HepG2 (cell line): Measurements from ENCODE around the gene NUDT8. TPM values are rescaled to one million over a fixed set of nuclear protein-coding genes. Genes with fewer than 3 reads are reported as not detected.
"Not testable (repeated sequence)": the region's sequence is repeated elsewhere in the genome, so short reads cannot be mapped to it uniquely, and the experiment has no call there.

Experiments
- ATAC-seq: fragments of 200-7000 bp; cut with Tn5 transposase; 3 replicates; pipeline ENCODE4 v1.9.1; 2020; ENCODE audit warnings: mild to moderate bottlenecking, moderate library complexity
- BruUV-seq: library from RNA; stranded (reverse); fragments of 400-500 nt; replicated peaks from 2 replicates; lab custom pipeline; 2021; lab: Mats Ljungman, UMichigan
- CTCF ChIA-PET: fragments of 300-600 bp; formaldehyde crosslinking; extraction: SDS; loops from one replicate; lab custom pipeline; 2021; ENCODE audit warnings: low total read pairs, inconsistent platforms, low intra/inter-chr PET ratio; lab: Yijun Ruan, JAX
- POLR2A ChIA-PET: fragments of 350-600 bp; sonication (Branson Sonifier 250); formaldehyde crosslinking; loops from one replicate; lab custom pipeline; 2020; ENCODE audit warnings: antibody characterized with exemption, inconsistent platforms; lab: Yijun Ruan, JAX
- DNase-seq: peaks from one replicate; pipeline ENCODE4 v3.0.0-alpha.2; 2015; ENCODE audit warnings: low spot score
- FAIRE-seq: peaks from 3 replicates; lab custom pipeline; 2011; peaks lifted over from hg19 to GRCh38; lab: Jason Lieb, UNC
- H2AFZ ChIP-seq: one replicate; pipeline ENCODE4 v1.6.1; 2011; ENCODE audit warnings: low read length, inconsistent platforms
- H3K27ac ChIP-seq: fragments of 300-600 bp; 3 replicates; pipeline ENCODE4 v1.8.0; 2011; ENCODE audit warnings: mixed run types, mild to moderate bottlenecking, mixed read lengths, low read length, inconsistent platforms; ENCODE audit not compliant: insufficient read depth; ENCODE audit errors: extremely low read length
- H3K27me3 ChIP-seq, 2 experiments: fragments of 200-600 bp in 1 of 2; 2 replicates in 1 of 2; 3 replicates in 1 of 2; pipeline versions ENCODE4 v1.6.0 to v1.8.0; 2011; ENCODE audit warnings: low read length in 2 of 2, mild to moderate bottlenecking in 2 of 2, moderate library complexity in 2 of 2, inconsistent platforms in 1 of 2; ENCODE audit not compliant: insufficient read depth in 2 of 2, control insufficient read depth in 1 of 2
- H3K36me3 ChIP-seq, 2 experiments: fragments of 200-600 bp in 1 of 2; replicated peaks in 1 of 2; 2 replicates in 1 of 2; 3 replicates in 1 of 2; pipeline versions ENCODE4 v1.5.1 to v1.8.0; 2011; ENCODE audit warnings: low read length in 2 of 2, inconsistent platforms in 1 of 2; ENCODE audit not compliant: insufficient read depth in 2 of 2, control insufficient read depth in 1 of 2
- H3K4me1 ChIP-seq: 2 replicates; pipeline ENCODE4 v1.5.1; 2012; ENCODE audit warnings: low read length, inconsistent platforms; ENCODE audit not compliant: insufficient read depth
- H3K4me2 ChIP-seq: 2 replicates; pipeline ENCODE4 v1.6.0; 2011; ENCODE audit warnings: low read depth, low read length, inconsistent platforms
- H3K4me3 ChIP-seq, 3 experiments: fragments of 200-600 bp in 1 of 3; sonication (generic), shearing (Covaris generic) in 1 of 3; replicated peaks in 1 of 3; 2 replicates each; pipeline ENCODE4 v1.5.1; 2011 to 2016; ENCODE audit warnings: low read length in 3 of 3, inconsistent platforms in 2 of 3, low read depth in 2 of 3, mild to moderate bottlenecking in 2 of 3, control low read depth in 1 of 3, mixed read lengths in 1 of 3; ENCODE audit not compliant: insufficient read depth in 1 of 3
- H3K79me2 ChIP-seq: one replicate; pipeline ENCODE4 v1.6.1; 2011; ENCODE audit warnings: low read length, inconsistent platforms; ENCODE audit not compliant: insufficient read depth
- H3K9ac ChIP-seq: 2 replicates; pipeline ENCODE4 v1.6.0; 2011; ENCODE audit warnings: mild to moderate bottlenecking, low read depth, low read length, inconsistent platforms; ENCODE audit not compliant: insufficient read depth
- H3K9me3 ChIP-seq: 2 replicates; pipeline ENCODE4 v1.5.1; 2012; ENCODE audit warnings: mild to moderate bottlenecking, low read length
- H4K20me1 ChIP-seq: 2 replicates; pipeline ENCODE4 v1.6.0; 2011; ENCODE audit warnings: inconsistent platforms, mild to moderate bottlenecking, low read length, moderate library complexity; ENCODE audit not compliant: insufficient read depth
- ELF4 ChIP-seq: sonication (generic); formaldehyde crosslinking; IDR thresholded peaks from 2 replicates; pipeline ENCODE4 v1.5.0; 2020; ENCODE audit warnings: missing genetic modification reagents, mild to moderate bottlenecking, moderate library complexity, borderline replicate concordance
- GATAD1 ChIP-seq: IDR thresholded peaks from 2 replicates; pipeline ENCODE4 v1.6.1; 2016; ENCODE audit warnings: missing genetic modification reagents, missing compliant biosample characterization
- PRPF4 ChIP-seq: fragments of 200-400 bp; formaldehyde crosslinking; IDR thresholded peaks from 2 replicates; pipeline ENCODE4 v1.6.1; 2016; ENCODE audit warnings: low read length, low read depth; ENCODE audit not compliant: poor library complexity, severe bottlenecking
- SALL1 ChIP-seq: sonication (generic); formaldehyde crosslinking; IDR thresholded peaks from 2 replicates; pipeline ENCODE4 v1.8.0; 2022; ENCODE audit warnings: mild to moderate bottlenecking, missing genetic modification reagents
- ZNF496 ChIP-seq: sonication (generic); formaldehyde crosslinking; IDR thresholded peaks from 2 replicates; pipeline ENCODE4 v1.8.1; 2023; ENCODE audit warnings: mild to moderate bottlenecking, moderate library complexity, missing genetic modification reagents; ENCODE audit not compliant: insufficient replicate concordance
- ZNF780A ChIP-seq: sonication (generic); formaldehyde crosslinking; IDR thresholded peaks from 2 replicates; pipeline ENCODE4 v1.8.0; 2022; ENCODE audit warnings: mild to moderate bottlenecking, missing genetic modification reagents, moderate library complexity
- WGBS: methylation state at CpG from one replicate; pipeline ENCODE4 v1.1.6; 2017; ENCODE audit warnings: low lambda C conversion rate; 5-methylcytosine and 5-hydroxymethylcytosine counted together
- in situ Hi-C: cut with HindIII; loops from 2 replicates; pipeline ENCODE4 v1.10.0; 2017; ENCODE audit warnings: low pct_unique_long_range_greater_than_20kb; ENCODE audit not compliant: extremely low pct_ligation_motif_present
- intact Hi-C: fragments of 100-400 bp; cut with micrococcal nuclease; formaldehyde crosslinking; loops from one replicate; pipeline ENCODE4 v1.10.0; 2022; ENCODE audit not compliant: unreplicated experiment
- polyA plus RNA-seq, 8 experiments: library from polyadenylated mRNA; depleted of rRNA in 3 of 8; stranded (reverse) in 7 of 8; unstranded in 1 of 8; fragments of >200 nt; fragmentation: Illumina TruSeq in 4 of 8; extraction: Trizol in 4 of 8; gene quantifications; 2 replicates each; pipeline versions ENCODE4 v1.2.1 to v1.2.3, GENCODE V29; 2011 to 2016; ENCODE audit warnings: low read depth in 4 of 8, missing spikeins in 1 of 8, mixed read lengths in 1 of 8; ENCODE audit not compliant: insufficient read depth in 1 of 8
- total RNA-seq, 5 experiments: library from RNA; depleted of rRNA; stranded (reverse); fragments of >200 nt; fragmentation: Illumina TruSeq; extraction: Trizol; gene quantifications; 2 replicates each; pipeline ENCODE4 v1.2.3, GENCODE V29; 2016; ENCODE audit warnings: low read depth in 1 of 5
- TF ChIP-seq, protein P1 (sequence below): IDR thresholded peaks from 2 replicates; pipeline ENCODE4 v1.6.1; 2016; ENCODE audit warnings: low read depth, control low read depth

NUDT8 gene
- total and polyA plus RNA-seq, 2 of the 13 experiments (the other 11 are each of a cell fraction or from before 2014, with no cell fraction given), result 6.7 to 25.8 TPM

GRCh38 chr11:67638535-67639437 lies 9.0 kb upstream of the NUDT8 start (continued):
- TF ChIP-seq, protein P1, sequence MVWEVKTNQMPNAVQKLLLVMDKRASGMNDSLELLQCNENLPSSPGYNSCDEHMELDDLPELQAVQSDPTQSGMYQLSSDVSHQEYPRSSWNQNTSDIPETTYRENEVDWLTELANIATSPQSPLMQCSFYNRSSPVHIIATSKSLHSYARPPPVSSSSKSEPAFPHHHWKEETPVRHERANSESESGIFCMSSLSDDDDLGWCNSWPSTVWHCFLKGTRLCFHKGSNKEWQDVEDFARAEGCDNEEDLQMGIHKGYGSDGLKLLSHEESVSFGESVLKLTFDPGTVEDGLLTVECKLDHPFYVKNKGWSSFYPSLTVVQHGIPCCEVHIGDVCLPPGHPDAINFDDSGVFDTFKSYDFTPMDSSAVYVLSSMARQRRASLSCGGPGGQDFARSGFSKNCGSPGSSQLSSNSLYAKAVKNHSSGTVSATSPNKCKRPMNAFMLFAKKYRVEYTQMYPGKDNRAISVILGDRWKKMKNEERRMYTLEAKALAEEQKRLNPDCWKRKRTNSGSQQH (CRISPR knock-in tag), result no peak
- TF ChIP-seq GATAD1 (CRISPR knock-in tag), result no peak
- no peak for TF ChIP-seq ZNF780A (CRISPR knock-in tag)
- TF ChIP-seq ELF4 (CRISPR knock-in tag), result no peak
- no peak for TF ChIP-seq PRPF4
- TF ChIP-seq SALL1 (CRISPR knock-in tag), result no peak
- TF ChIP-seq ZNF496, result no peak

GRCh38 chr11:67637441-67637840 lies 7.7 kb upstream of the NUDT8 start:
- H2AFZ ChIP-seq, intact Hi-C loops, in situ Hi-C loops, H3K9ac ChIP-seq, H3K27me3 ChIP-seq, ATAC-seq, POLR2A ChIA-PET, H3K9me3 ChIP-seq, H3K27ac ChIP-seq, DNase-seq, H3K4me3 ChIP-seq, FAIRE-seq, H4K20me1 ChIP-seq, H3K4me2 ChIP-seq, BruUV-seq, H3K79me2 ChIP-seq, H3K36me3 ChIP-seq: not testable (repeated sequence)
- 36% methylated on average over 3 of the region's 3 CpGs for WGBS
- CTCF ChIA-PET, result interaction anchor here (1.2 kb wide), 1 partner anchor 22 kb away, joined by 3 read pairs; no protein-coding TSS in a partner anchor
- H3K4me1 ChIP-seq, result peaks cover 44% of the 10 kb centered on the region
